ENCODE measurements around the gene D2HGDH. TPM values are rescaled to one million over a fixed set of nuclear protein-coding genes. Genes with fewer than 3 reads are reported as not detected.

Gene D2HGDH
- total and polyA plus RNA-seq, 2 of the 8 experiments (the other 6 are each of a cell fraction or from before 2014, with no cell fraction given) = 3.4 to 8.1 TPM

- Histone ChIP-seq H2AFZ (ENCODE audit: low read length) (no peak overlapping the region), H4K8ac (ENCODE audit: extremely low read depth, insufficient read depth, low read length) (no peak overlapping the region; the same call in 1 of the 2 replicates), H3K79me2 (ENCODE audit: control insufficient read depth in 1 of 2, insufficient read depth in 2 of 2, low read length in 2 of 2) (no peaks in the 10 kb centered on the region), H2BK120ac (replicated peaks; ENCODE audit: low read depth, low read length) (no peak overlapping the region), H3K4me3 (ENCODE audit: extremely low read depth in 1 of 4, insufficient read depth in 2 of 4, low read depth in 3 of 4, low read length in 4 of 4) (no peak overlapping the region), H2BK12ac (ENCODE audit: low read depth, low read length) (no peak overlapping the region), H4K20me1 (replicated peaks in 1 of 2; ENCODE audit: control insufficient read depth in 1 of 2, insufficient read depth in 2 of 2, low read length in 2 of 2) (peaks cover 0 to 1% of the 10 kb centered on the region in 2 experiments), H2BK20ac (ENCODE audit: low read length) (no peak overlapping the region), H2BK5ac (ENCODE audit: low read depth, low read length) (no peak overlapping the region), H3K23me2 (ENCODE audit: low read depth, low read length) (no peaks in the 10 kb centered on the region), H3K23ac (ENCODE audit: insufficient read length) (no peak overlapping the region), H3K14ac (ENCODE audit: insufficient read length) (no peak overlapping the region), H3K4me2 (ENCODE audit: insufficient read depth in 1 of 2, low read depth in 2 of 2, low read length in 2 of 2) (no peak overlapping the region), H3K36me3 (ENCODE audit: control insufficient read depth in 2 of 4, insufficient read depth in 4 of 4, low read length in 3 of 4) (peaks cover 0 to 4% (median 0%) of the 10 kb centered on the region in 4 experiments; a peak in 2 of 8 replicates), H4K5ac (ENCODE audit: insufficient read length, low read depth, low read length) (no peak overlapping the region), H3K18ac (ENCODE audit: extremely low read depth, low read length) (no peak overlapping the region), H4K91ac (replicated peaks; ENCODE audit: insufficient read length, low read length) (no peak overlapping the region), H2AK5ac (ENCODE audit: low read depth, low read length) (no peak overlapping the region), H3K4ac (replicated peaks; ENCODE audit: insufficient read length, low read depth, low read length) (no peak overlapping the region), H3K4me1 (replicated peaks in 1 of 4; ENCODE audit: control insufficient read depth in 3 of 4, insufficient read depth in 4 of 4, low read length in 3 of 4) (no peaks in the 10 kb centered on the region), H3K9me3 (ENCODE audit: insufficient read depth in 2 of 2, low read depth in 1 of 2, low read length in 1 of 2) (no peaks in the 10 kb centered on the region), H2BK15ac (ENCODE audit: low read length) (no peak overlapping the region), H3K9ac (replicated peaks in 1 of 4; ENCODE audit: extremely low read depth in 1 of 4, low read depth in 3 of 4, low read length in 3 of 4) (no peak overlapping the region; a peak in 1 of 7 replicates), H3K56ac (replicated peaks; ENCODE audit: insufficient read length, low read depth, low read length) (no peak overlapping the region), H3K79me1 (ENCODE audit: low read depth, low read length) (no peaks in the 10 kb centered on the region; the same call in 1 of the 2 replicates), H3K27ac (ENCODE audit: low read depth, low read length) (no peak overlapping the region), H3K27me3 (replicated peaks in 1 of 4; ENCODE audit: control insufficient read depth in 3 of 4, extremely low read depth in 1 of 4, insufficient read depth in 3 of 4, low read length in 3 of 4) (no peaks in the 10 kb centered on the region)
- WGBS, 2 experiments (ENCODE audit: extremely low coverage in 1 of 2, insufficient coverage in 1 of 2, insufficient read length in 1 of 2, insufficient replicate concordance in 2 of 2, low coverage in 1 of 2, low lambda C conversion rate in 2 of 2, missing lambda C conversion rate in 1 of 2) = 95% methylated on average over 10 of the region's 10 CpGs; no CpG with 5 or more reads in 1 of the 2 experiments
- FAIRE-seq (no peak), DNase-seq (ENCODE audit: low read depth in 1 of 2, low spot score in 2 of 2) (no peak)
- POLR2A ChIA-PET (ENCODE audit: partially characterized antibody) = interaction anchor here (1.7 kb wide), 1 partner anchor 11 kb away, joined by 8 read pairs; no protein-coding TSS in a partner anchor
- CTCF ChIA-PET (ENCODE audit: partially characterized antibody) = interaction anchor here (1.5 to 2.0 kb wide), 3 partner anchors 32 to 137 kb away, joined by 3 to 6 read pairs (median 5); no protein-coding TSS in a partner anchor
- no peak for TF ChIP-seq POU5F1 (IDR thresholded peaks at IDR 0.05; ENCODE audit: low read depth, low read length)
Measured at GRCh38 chr2:241741016-241741415, 6.6 kb downstream of the D2HGDH start.
